SK-N-SH treated with all-trans-retinoic acid at 6 μM for 48 hours (cell line): ENCODE data around the gene SYK.

Source experiments
- ATAC-seq: fragments of 200-7000 bp; cut with Tn5 transposase; 3 replicates; pipeline ENCODE4 v1.9.1; 2020; ENCODE audit warnings: mild to moderate bottlenecking, moderate library complexity
- ARNTL ChIP-seq: fragments of 450-650 bp; formaldehyde crosslinking; IDR thresholded peaks from 2 replicates; pipeline ENCODE4 v1.5.0; 2020; ENCODE audit warnings: low read depth, mild to moderate bottlenecking, moderate library complexity, borderline replicate concordance
- BACH2 ChIP-seq: fragments of 250-450 bp; sonication (Bioruptor Pico); IDR thresholded peaks from 2 replicates; pipeline ENCODE4 v1.9.0; 2021; ENCODE audit warnings: mild to moderate bottlenecking, borderline replicate concordance
- CREB5 ChIP-seq: fragments of 250-450 bp; sonication (Bioruptor Pico); IDR thresholded peaks from 2 replicates; pipeline ENCODE4 v1.5.1; 2020; ENCODE audit warnings: low read depth, mild to moderate bottlenecking, moderate library complexity
- CSDC2 ChIP-seq: fragments of 250-450 bp; sonication (Bioruptor Pico); IDR thresholded peaks from 2 replicates; pipeline ENCODE4 v1.5.0; 2020; ENCODE audit warnings: mild to moderate bottlenecking, moderate library complexity
- ESRRG ChIP-seq: fragments of 250-450 bp; sonication (Bioruptor Pico); IDR thresholded peaks from 2 replicates; pipeline ENCODE4 v1.6.1; 2021; ENCODE audit warnings: mild to moderate bottlenecking
- ISL1 ChIP-seq: fragments of 250-450 bp; sonication (Bioruptor Pico); IDR thresholded peaks from 2 replicates; pipeline ENCODE4 v2.1.2; 2022; ENCODE audit warnings: mild to moderate bottlenecking, moderate library complexity
- OSR1 ChIP-seq: fragments of 250-450 bp; sonication (Bioruptor Pico); IDR thresholded peaks from 2 replicates; pipeline ENCODE4 v1.8.0; 2022; ENCODE audit warnings: moderate library complexity, mild to moderate bottlenecking, inconsistent platforms
- PPARA ChIP-seq: fragments of 250-450 bp; sonication (Bioruptor Pico); IDR thresholded peaks from 2 replicates; pipeline ENCODE4 v1.5.0; 2020; ENCODE audit warnings: mild to moderate bottlenecking, borderline replicate concordance
- RARB ChIP-seq: fragments of 250-450 bp; sonication (Bioruptor Pico); IDR thresholded peaks from 2 replicates; pipeline ENCODE4 v1.8.0; 2021; ENCODE audit warnings: mild to moderate bottlenecking, moderate library complexity
- SNAI2 ChIP-seq: fragments of 250-450 bp; sonication (Bioruptor Pico); IDR thresholded peaks from 2 replicates; pipeline ENCODE4 v1.5.0; 2020; ENCODE audit warnings: mild to moderate bottlenecking, moderate library complexity
- TCF4 ChIP-seq: fragments of 250-450 bp; sonication (Bioruptor Pico); IDR thresholded peaks from 2 replicates; pipeline ENCODE4 v1.8.0; 2021; ENCODE audit warnings: mild to moderate bottlenecking, moderate library complexity, borderline replicate concordance
- TOX ChIP-seq: fragments of 250-450 bp; sonication (Bioruptor Pico); IDR thresholded peaks from 2 replicates; pipeline ENCODE4 v1.8.0; 2021; ENCODE audit warnings: mild to moderate bottlenecking, moderate library complexity, borderline replicate concordance
- TSHZ2 ChIP-seq: fragments of 250-450 bp; sonication (Bioruptor Pico); IDR thresholded peaks from 2 replicates; pipeline ENCODE4 v1.5.0; 2020; ENCODE audit warnings: mild to moderate bottlenecking, moderate library complexity
- ZC3H10 ChIP-seq: fragments of 250-450 bp; sonication (Bioruptor Pico); IDR thresholded peaks from 2 replicates; pipeline ENCODE4 v1.5.1; 2021; ENCODE audit warnings: mild to moderate bottlenecking, moderate library complexity
- ZFP30 ChIP-seq: fragments of 450-650 bp; formaldehyde crosslinking; IDR thresholded peaks from 2 replicates; pipeline ENCODE4 v1.5.0; 2022; ENCODE audit warnings: mild to moderate bottlenecking, moderate library complexity
- ZNF565 ChIP-seq: fragments of 450-650 bp; formaldehyde crosslinking; conservative IDR thresholded peaks from 2 replicates; pipeline ENCODE4 v1.5.0; 2020; ENCODE audit warnings: low read depth, mild to moderate bottlenecking, moderate library complexity
- ZNF70 ChIP-seq: fragments of 450-650 bp; formaldehyde crosslinking; IDR thresholded peaks from 2 replicates; pipeline ENCODE4 v1.5.0; 2020; ENCODE audit warnings: mild to moderate bottlenecking, moderate library complexity
- ZNF8 ChIP-seq: fragments of 450-650 bp; formaldehyde crosslinking; IDR thresholded peaks from 2 replicates; pipeline ENCODE4 v1.5.0; 2020; ENCODE audit warnings: mild to moderate bottlenecking, moderate library complexity
- TF ChIP-seq, protein P1 (sequence below): fragments of 250-450 bp; sonication (Bioruptor Pico); IDR thresholded peaks from 2 replicates; pipeline ENCODE4 v1.5.1; 2021; ENCODE audit warnings: mild to moderate bottlenecking, moderate library complexity
- TF ChIP-seq, protein P2 (sequence below): fragments of 250-450 bp; sonication (Bioruptor Pico); IDR thresholded peaks from 2 replicates; pipeline ENCODE4 v1.8.0; 2021; ENCODE audit warnings: low read depth, mild to moderate bottlenecking, moderate library complexity, borderline replicate concordance
- TF ChIP-seq, protein P3 (sequence below): fragments of 250-450 bp; sonication (Bioruptor Pico); IDR thresholded peaks from 2 replicates; pipeline ENCODE4 v1.8.0; 2020; ENCODE audit warnings: mild to moderate bottlenecking, moderate library complexity, borderline replicate concordance

Gene SYK

DNA sequence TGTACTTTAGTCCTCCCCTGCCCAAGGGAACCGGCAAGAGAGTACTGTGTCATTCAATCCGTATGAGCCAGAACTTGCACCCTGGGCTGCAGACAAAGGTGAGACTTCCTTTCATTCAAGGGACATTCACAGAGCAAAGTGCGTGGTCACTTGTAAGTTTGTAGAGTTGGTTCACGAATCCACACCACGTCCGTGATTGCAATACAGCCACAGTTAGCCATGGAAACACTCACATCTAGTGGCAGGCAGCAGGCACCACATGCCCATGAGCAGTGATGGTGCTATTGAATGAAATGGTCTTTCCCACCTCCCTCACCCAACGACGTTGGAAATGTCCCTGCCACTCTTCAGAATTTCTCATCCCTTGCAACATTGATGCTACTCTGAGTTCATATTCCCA, 72.6 kb downstream of the SYK start:
- ATAC-seq: no peak
- no peak for TF ChIP-seq ISL1 (CRISPR knock-in tag)
- TF ChIP-seq, protein P1, sequence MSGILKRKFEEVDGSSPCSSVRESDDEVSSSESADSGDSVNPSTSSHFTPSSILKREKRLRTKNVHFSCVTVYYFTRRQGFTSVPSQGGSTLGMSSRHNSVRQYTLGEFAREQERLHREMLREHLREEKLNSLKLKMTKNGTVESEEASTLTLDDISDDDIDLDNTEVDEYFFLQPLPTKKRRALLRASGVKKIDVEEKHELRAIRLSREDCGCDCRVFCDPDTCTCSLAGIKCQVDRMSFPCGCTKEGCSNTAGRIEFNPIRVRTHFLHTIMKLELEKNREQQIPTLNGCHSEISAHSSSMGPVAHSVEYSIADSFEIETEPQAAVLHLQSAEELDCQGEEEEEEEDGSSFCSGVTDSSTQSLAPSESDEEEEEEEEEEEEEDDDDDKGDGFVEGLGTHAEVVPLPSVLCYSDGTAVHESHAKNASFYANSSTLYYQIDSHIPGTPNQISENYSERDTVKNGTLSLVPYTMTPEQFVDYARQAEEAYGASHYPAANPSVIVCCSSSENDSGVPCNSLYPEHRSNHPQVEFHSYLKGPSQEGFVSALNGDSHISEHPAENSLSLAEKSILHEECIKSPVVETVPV: no peak
- TF ChIP-seq TCF4 (CRISPR knock-in tag): no peak
- no peak for TF ChIP-seq ZNF565 (CRISPR knock-in tag)
- no peak for TF ChIP-seq TSHZ2 (CRISPR knock-in tag)
- TF ChIP-seq, all 23 proteins: peak for 0

- TF ChIP-seq RARB (CRISPR knock-in tag) (no peak), ZNF8 (no peak), BACH2 (CRISPR knock-in tag) (no peak), CSDC2 (no peak), ESRRG (CRISPR knock-in tag) (no peak), ZC3H10 (no peak), TOX (no peak), TCF4 (CRISPR knock-in tag) (no peak), ZNF70 (CRISPR knock-in tag) (no peak), ZNF565 (CRISPR knock-in tag) (no peak), ZFP30 (CRISPR knock-in tag) (no peak), ARNTL (CRISPR knock-in tag) (no peak), CREB5 (CRISPR knock-in tag) (no peak)
- TF ChIP-seq, protein P2, sequence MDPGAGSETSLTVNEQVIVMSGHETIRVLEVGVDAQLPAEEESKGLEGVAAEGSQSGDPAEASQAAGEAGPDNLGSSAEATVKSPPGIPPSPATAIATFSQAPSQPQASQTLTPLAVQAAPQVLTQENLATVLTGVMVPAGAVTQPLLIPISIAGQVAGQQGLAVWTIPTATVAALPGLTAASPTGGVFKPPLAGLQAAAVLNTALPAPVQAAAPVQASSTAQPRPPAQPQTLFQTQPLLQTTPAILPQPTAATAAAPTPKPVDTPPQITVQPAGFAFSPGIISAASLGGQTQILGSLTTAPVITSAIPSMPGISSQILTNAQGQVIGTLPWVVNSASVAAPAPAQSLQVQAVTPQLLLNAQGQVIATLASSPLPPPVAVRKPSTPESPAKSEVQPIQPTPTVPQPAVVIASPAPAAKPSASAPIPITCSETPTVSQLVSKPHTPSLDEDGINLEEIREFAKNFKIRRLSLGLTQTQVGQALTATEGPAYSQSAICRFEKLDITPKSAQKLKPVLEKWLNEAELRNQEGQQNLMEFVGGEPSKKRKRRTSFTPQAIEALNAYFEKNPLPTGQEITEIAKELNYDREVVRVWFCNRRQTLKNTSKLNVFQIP (CRISPR knock-in tag): no peak
- TF ChIP-seq, all 23 proteins: peak for 0
- ATAC-seq: no peak
Measured at GRCh38 chr9:90878562-90878961, 76.9 kb downstream of the SYK start.

DNA sequence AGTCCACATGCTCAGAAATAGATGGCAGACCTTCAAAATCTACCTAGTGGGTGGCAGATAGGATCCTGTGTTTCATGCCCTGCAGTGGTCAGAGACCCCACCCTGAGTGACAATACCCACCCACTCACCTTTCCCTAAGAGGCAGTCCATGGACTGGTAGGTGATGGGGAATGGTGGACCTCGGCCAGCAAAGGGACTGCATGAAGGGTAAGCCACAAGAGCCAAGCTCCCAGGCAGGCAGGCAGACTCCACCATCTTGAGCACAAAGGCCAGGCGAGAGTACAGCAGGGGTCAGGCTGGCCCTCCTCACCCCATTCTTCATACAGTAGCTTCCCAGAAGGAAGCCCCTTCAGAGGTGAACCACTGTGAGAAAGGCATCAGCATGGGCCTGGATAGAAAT, 78.4 kb downstream of the SYK start:
- ATAC-seq: no peak
- TF ChIP-seq ZNF8: no peak
- TF ChIP-seq TCF4 (CRISPR knock-in tag): no peak
- no peak for TF ChIP-seq CSDC2
- no peak for TF ChIP-seq PPARA (CRISPR knock-in tag)
- no peak for TF ChIP-seq ZNF565 (CRISPR knock-in tag)
- TF ChIP-seq BACH2 (CRISPR knock-in tag): no peak
- TF ChIP-seq, protein P3, sequence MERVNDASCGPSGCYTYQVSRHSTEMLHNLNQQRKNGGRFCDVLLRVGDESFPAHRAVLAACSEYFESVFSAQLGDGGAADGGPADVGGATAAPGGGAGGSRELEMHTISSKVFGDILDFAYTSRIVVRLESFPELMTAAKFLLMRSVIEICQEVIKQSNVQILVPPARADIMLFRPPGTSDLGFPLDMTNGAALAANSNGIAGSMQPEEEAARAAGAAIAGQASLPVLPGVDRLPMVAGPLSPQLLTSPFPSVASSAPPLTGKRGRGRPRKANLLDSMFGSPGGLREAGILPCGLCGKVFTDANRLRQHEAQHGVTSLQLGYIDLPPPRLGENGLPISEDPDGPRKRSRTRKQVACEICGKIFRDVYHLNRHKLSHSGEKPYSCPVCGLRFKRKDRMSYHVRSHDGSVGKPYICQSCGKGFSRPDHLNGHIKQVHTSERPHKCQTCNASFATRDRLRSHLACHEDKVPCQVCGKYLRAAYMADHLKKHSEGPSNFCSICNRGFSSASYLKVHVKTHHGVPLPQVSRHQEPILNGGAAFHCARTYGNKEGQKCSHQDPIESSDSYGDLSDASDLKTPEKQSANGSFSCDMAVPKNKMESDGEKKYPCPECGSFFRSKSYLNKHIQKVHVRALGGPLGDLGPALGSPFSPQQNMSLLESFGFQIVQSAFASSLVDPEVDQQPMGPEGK (CRISPR knock-in tag): no peak
- TF ChIP-seq TOX: no peak
- no peak for TF ChIP-seq ZNF70 (CRISPR knock-in tag)
- TF ChIP-seq OSR1 (CRISPR knock-in tag): no peak

DNA sequence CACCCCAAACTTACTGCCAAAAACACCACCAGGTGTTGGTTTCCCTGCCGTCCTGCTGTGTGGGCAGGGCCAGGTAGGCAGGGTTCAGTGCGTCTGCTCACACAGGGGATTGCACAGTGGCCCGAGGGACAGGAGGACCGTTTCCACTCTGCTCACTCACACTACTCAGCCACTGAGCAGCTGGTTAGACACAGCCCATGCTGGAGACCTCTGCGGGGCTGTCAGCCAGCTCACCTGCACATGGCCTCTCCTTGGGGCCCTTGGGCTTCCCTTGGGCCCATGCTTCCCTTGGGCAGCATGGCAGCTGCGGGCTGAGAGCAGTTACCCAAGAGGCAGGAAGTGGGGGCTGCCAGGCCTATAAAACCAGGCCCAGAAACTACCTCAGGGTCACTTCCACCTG, 79.0 kb downstream of the SYK start:
- TF ChIP-seq TCF4 (CRISPR knock-in tag) (no peak), ZFP30 (CRISPR knock-in tag) (no peak), ZC3H10 (no peak), SNAI2 (CRISPR knock-in tag) (no peak), ZNF8 (no peak), ARNTL (CRISPR knock-in tag) (no peak), ISL1 (CRISPR knock-in tag) (no peak), PPARA (CRISPR knock-in tag) (no peak)
- TF ChIP-seq, all 23 proteins: peak for 0
- no peak for ATAC-seq
